Measurements from ENCODE around the gene MAN2C1.
"Not testable (repeated sequence)": the region's sequence is repeated elsewhere in the genome, so short reads cannot be mapped to it uniquely, and the experiment has no call there.

The MAN2C1 gene

GRCh38 chr15:75346796-75347221 is 21.6 kb downstream of the MAN2C1 start, which contains the start of gene NEIL1:
Gene NEIL1, plus strand, starts transcription at chr15:75347039. Its CDS starts 1,867 bp downstream, at chr15:75348906.
- no peak for DNase-seq (ENCODE audit: low read depth in 2 of 2)

- not testable (repeated sequence) for DNase-seq (ENCODE audit: low read depth in 2 of 2)
Measured at GRCh38 chr15:75343953-75344352, 24.5 kb downstream of the MAN2C1 start.

- no peak for DNase-seq (ENCODE audit: low read depth in 2 of 2)
Measured at GRCh38 chr15:75342221-75342620, 26.2 kb downstream of the MAN2C1 start.

- DNase-seq (ENCODE audit: low read depth in 2 of 2) = no peak
Measured at GRCh38 chr15:75339531-75340240, 28.7 kb downstream of the MAN2C1 start.

GRCh38 chr15:75338661-75339240 is 29.7 kb downstream of the MAN2C1 start:
- DNase-seq (ENCODE audit: low read depth in 2 of 2) = no peak

- DNase-seq (ENCODE audit: low read depth in 2 of 2) = peak; percentile 28 to 50
Measured at GRCh38 chr15:75335705-75336355, 32.6 kb downstream of the MAN2C1 start, which contains the start of gene COMMD4. Gene COMMD4, plus strand, starts transcription at chr15:75336063. Its CDS starts 27 bp downstream, at chr15:75336090.

- DNase-seq (ENCODE audit: low read depth in 2 of 2) = no peak
Measured at GRCh38 chr15:75335313-75335704, 33.1 kb downstream of the MAN2C1 start.

- DNase-seq (ENCODE audit: low read depth in 2 of 2) = not testable (repeated sequence)
Measured at GRCh38 chr15:75333654-75334419, 34.6 kb downstream of the MAN2C1 start.

- not testable (repeated sequence) for DNase-seq (ENCODE audit: low read depth in 2 of 2)
Measured at GRCh38 chr15:75332093-75332492, 36.3 kb downstream of the MAN2C1 start.

GRCh38 chr15:75329571-75329970 is 38.8 kb downstream of the MAN2C1 start:
- DNase-seq (ENCODE audit: low read depth in 2 of 2) = no peak

GRCh38 chr15:75328493-75329314 is 39.7 kb downstream of the MAN2C1 start:
- no peak for DNase-seq (ENCODE audit: low read depth in 2 of 2)

GRCh38 chr15:75327491-75327890 is 40.9 kb downstream of the MAN2C1 start:
- DNase-seq (ENCODE audit: low read depth in 2 of 2) = no peak

- no peak for DNase-seq (ENCODE audit: low read depth in 2 of 2)
Measured at GRCh38 chr15:75327005-75327404, 41.4 kb downstream of the MAN2C1 start.

GRCh38 chr15:75325922-75326321 is 42.5 kb downstream of the MAN2C1 start:
- no peak for DNase-seq (ENCODE audit: low read depth in 2 of 2)

GRCh38 chr15:75321711-75322110 is 46.7 kb downstream of the MAN2C1 start:
- no peak for DNase-seq (ENCODE audit: low read depth in 2 of 2)

- DNase-seq (ENCODE audit: low read depth in 2 of 2) = not testable (repeated sequence)
Measured at GRCh38 chr15:75319231-75319897, 49.0 kb downstream of the MAN2C1 start.

GRCh38 chr15:75314552-75315290 is 53.7 kb downstream of the MAN2C1 start:
- DNase-seq (ENCODE audit: low read depth in 2 of 2) = no peak

- DNase-seq (ENCODE audit: low read depth in 2 of 2) = no peak
Measured at GRCh38 chr15:75313116-75313845, 55.1 kb downstream of the MAN2C1 start.

GRCh38 chr15:75312548-75312947 is 55.9 kb downstream of the MAN2C1 start:
- DNase-seq (ENCODE audit: low read depth in 2 of 2) = not testable (repeated sequence)
